GM10248 (cell line): ENCODE measurements around the gene TMUB1.

ENCODE experiments used
- CTCF ChIA-PET: fragments of 300-600 bp; sonication (Branson Sonifier 250); formaldehyde crosslinking; extraction: SDS; loops from one replicate; lab custom pipeline; 2021; ENCODE audit warnings: antibody characterized with exemption; lab: Yijun Ruan, JAX
- POLR2A ChIA-PET: fragments of 350-650 bp; sonication (Branson Sonifier 250); formaldehyde crosslinking; extraction: SDS; loops from one replicate; lab custom pipeline; 2020; ENCODE audit warnings: antibody characterized with exemption; lab: Yijun Ruan, JAX
- DNase-seq: peaks from one replicate; pipeline ENCODE4 v3.0.0; 2012; ENCODE audit errors: extremely low spot score
- TF ChIP-seq, protein P1 (sequence below): IDR thresholded peaks from 2 replicates; pipeline ENCODE4 v1.5.1; 2012; ENCODE audit warnings: mild to moderate bottlenecking, low read depth; ENCODE audit errors: extremely low read depth, missing control alignments, control extremely low read depth

The TMUB1 gene

GRCh38 chr7:151095123-151095797 lies 12.0 kb upstream of the TMUB1 start:
- POLR2A ChIA-PET = no interaction called here

DNA sequence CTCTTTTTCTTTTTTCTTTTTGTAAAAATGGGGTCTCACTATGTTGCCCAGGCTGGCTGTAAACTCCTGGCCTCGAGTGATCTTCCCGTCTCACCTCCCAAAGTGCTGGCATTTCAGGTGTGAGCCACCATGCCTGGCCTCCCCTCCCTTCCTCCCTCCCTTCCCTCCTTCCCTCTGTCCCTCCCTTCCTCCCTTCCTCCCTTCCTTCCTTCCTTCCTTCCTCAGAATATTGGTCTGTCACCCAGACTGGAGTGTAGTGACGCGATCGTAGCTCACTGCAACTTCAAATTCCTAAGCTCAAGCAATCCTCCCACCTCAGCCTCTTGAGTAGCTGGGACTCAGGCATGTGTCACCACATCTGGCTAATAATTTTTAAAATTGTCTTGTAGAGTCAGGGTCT lies 11.4 kb upstream of the TMUB1 start:
- TF ChIP-seq, protein P1, sequence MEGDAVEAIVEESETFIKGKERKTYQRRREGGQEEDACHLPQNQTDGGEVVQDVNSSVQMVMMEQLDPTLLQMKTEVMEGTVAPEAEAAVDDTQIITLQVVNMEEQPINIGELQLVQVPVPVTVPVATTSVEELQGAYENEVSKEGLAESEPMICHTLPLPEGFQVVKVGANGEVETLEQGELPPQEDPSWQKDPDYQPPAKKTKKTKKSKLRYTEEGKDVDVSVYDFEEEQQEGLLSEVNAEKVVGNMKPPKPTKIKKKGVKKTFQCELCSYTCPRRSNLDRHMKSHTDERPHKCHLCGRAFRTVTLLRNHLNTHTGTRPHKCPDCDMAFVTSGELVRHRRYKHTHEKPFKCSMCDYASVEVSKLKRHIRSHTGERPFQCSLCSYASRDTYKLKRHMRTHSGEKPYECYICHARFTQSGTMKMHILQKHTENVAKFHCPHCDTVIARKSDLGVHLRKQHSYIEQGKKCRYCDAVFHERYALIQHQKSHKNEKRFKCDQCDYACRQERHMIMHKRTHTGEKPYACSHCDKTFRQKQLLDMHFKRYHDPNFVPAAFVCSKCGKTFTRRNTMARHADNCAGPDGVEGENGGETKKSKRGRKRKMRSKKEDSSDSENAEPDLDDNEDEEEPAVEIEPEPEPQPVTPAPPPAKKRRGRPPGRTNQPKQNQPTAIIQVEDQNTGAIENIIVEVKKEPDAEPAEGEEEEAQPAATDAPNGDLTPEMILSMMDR = no peak
- ChIA-PET CTCF (interaction anchor here (1.1 to 12.8 kb wide), 4 partner anchors 9 to 76 kb away, joined by 3 to 149 read pairs (median 7); no protein-coding TSS in a partner anchor), POLR2A (no interaction called here)
- DNase-seq = no peak

More at GRCh38 chr7:151095123-151095797, 12.0 kb upstream of the TMUB1 start:
- no peak for DNase-seq
- CTCF ChIA-PET = interaction anchor here (1.1 to 12.8 kb wide), 4 partner anchors 9 to 77 kb away, joined by 3 to 149 read pairs (median 7); no protein-coding TSS in a partner anchor
- TF ChIP-seq, protein P1 = no peak

DNA sequence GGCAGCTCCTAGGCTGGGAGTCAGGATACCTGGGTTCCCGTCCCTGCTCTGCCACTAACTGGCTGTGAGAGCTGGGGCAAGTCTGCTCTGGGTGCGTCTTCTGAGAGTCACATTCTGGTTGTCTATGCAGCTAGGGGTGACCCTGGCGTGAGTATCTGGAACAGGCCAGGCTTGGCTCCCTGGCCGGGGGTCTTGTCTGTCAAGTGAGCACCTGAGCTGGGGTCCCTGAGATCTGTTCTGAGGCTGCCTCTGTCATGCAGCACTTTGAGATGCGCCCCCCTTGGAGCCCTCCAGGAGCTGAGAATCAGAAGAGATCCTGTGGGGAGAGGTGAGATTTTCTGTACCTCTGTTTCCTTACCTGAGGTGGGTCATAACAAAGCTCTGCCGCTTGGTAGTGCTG lies 10.5 kb upstream of the TMUB1 start:
- ChIA-PET POLR2A (no interaction called here), CTCF (interaction anchor here (1.6 to 12.8 kb wide), 3 partner anchors 8 to 151 kb away, joined by 3 to 149 read pairs (median 4); no protein-coding TSS in a partner anchor)
- TF ChIP-seq, protein P1 = no peak
- DNase-seq = no peak

DNA sequence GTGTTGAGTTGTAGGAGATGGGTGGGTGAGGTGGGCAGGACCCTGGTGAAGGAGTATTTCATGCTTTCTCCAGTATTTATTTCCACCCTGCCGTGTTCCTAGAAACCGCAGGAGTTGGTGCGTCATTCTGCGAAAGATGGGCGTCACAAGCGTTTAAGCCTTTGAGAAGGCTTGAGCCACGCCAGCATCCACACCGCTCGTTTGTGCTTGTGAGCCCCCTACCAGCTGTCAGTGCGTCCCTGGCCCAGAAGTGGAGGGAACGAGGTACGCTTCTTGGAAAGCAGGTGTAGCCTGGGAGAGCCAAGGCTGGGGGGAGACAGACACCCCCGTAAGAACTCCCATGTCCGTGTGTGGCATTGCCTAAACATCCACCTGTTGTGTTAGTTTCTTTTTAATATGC lies 8.7 kb upstream of the TMUB1 start:
- TF ChIP-seq, protein P1 = no peak
- POLR2A ChIA-PET = no interaction called here
- CTCF ChIA-PET = interaction anchor here (12.8 kb wide), 1 partner anchor 16 kb away, joined by 149 read pairs; no protein-coding TSS in a partner anchor
- DNase-seq = no peak

- CTCF ChIA-PET = interaction anchor here (0.9 to 12.8 kb wide), 3 partner anchors 16 to 108 kb away, joined by 3 to 149 read pairs (median 3); no protein-coding TSS in a partner anchor
- DNase-seq = peak; percentile 51
- POLR2A ChIA-PET = no interaction called here
- TF ChIP-seq, protein P1 = peak; percentile 51
Observed at GRCh38 chr7:151091431-151091830, 8.1 kb upstream of the TMUB1 start.

- CTCF ChIA-PET = interaction anchor here (0.9 to 12.8 kb wide), 3 partner anchors 17 to 107 kb away, joined by 3 to 149 read pairs (median 3); no protein-coding TSS in a partner anchor
Observed at GRCh38 chr7:151091003-151091402, 7.7 kb upstream of the TMUB1 start.

More at GRCh38 chr7:151091003-151091402, 7.7 kb upstream of the TMUB1 start:
- POLR2A ChIA-PET = no interaction called here
- TF ChIP-seq, protein P1 = no peak
- DNase-seq = no peak
